GM10248 (cell line): ENCODE data around the gene TCF7L1.

Source experiments
- CTCF ChIA-PET: fragments of 300-600 bp; sonication (Branson Sonifier 250); formaldehyde crosslinking; extraction: SDS; loops from one replicate; lab custom pipeline; 2021; ENCODE audit warnings: antibody characterized with exemption; lab: Yijun Ruan, JAX
- POLR2A ChIA-PET: fragments of 350-650 bp; sonication (Branson Sonifier 250); formaldehyde crosslinking; extraction: SDS; loops from one replicate; lab custom pipeline; 2020; ENCODE audit warnings: antibody characterized with exemption; lab: Yijun Ruan, JAX
- DNase-seq: peaks from one replicate; pipeline ENCODE4 v3.0.0; 2012; ENCODE audit errors: extremely low spot score
- TF ChIP-seq, protein P1 (sequence below): IDR thresholded peaks from 2 replicates; pipeline ENCODE4 v1.5.1; 2012; ENCODE audit warnings: mild to moderate bottlenecking, low read depth; ENCODE audit errors: extremely low read depth, missing control alignments, control extremely low read depth

The TCF7L1 gene

DNA sequence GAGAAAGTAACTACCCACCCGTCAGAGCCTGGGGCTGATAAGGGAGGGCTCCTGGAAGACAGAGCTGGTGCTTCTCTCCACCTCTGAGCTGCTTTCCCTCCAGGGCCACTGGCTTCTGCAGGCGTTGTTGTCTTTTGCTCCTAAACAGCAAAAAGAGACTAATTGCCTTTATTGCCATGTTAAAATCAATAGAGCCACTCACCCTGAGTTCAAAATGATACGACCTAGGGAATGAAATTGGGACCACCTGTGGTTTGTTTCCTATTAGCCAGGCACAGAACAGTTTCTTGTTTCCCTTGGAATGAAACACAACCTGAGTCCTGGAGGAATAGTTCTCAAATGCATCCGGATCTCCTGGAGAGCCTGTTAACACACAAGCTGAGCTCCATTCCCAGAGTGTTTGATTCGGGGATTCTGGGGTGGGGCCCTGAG is 45.8 kb downstream of the TCF7L1 start:
- CTCF ChIA-PET, result interaction anchor here (1.3 kb wide), 1 partner anchor 122 kb away, joined by 3 read pairs; no protein-coding TSS in a partner anchor
- POLR2A ChIA-PET, result no interaction called here
- TF ChIP-seq, protein P1, sequence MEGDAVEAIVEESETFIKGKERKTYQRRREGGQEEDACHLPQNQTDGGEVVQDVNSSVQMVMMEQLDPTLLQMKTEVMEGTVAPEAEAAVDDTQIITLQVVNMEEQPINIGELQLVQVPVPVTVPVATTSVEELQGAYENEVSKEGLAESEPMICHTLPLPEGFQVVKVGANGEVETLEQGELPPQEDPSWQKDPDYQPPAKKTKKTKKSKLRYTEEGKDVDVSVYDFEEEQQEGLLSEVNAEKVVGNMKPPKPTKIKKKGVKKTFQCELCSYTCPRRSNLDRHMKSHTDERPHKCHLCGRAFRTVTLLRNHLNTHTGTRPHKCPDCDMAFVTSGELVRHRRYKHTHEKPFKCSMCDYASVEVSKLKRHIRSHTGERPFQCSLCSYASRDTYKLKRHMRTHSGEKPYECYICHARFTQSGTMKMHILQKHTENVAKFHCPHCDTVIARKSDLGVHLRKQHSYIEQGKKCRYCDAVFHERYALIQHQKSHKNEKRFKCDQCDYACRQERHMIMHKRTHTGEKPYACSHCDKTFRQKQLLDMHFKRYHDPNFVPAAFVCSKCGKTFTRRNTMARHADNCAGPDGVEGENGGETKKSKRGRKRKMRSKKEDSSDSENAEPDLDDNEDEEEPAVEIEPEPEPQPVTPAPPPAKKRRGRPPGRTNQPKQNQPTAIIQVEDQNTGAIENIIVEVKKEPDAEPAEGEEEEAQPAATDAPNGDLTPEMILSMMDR, result no peak
- DNase-seq, result no peak

DNA sequence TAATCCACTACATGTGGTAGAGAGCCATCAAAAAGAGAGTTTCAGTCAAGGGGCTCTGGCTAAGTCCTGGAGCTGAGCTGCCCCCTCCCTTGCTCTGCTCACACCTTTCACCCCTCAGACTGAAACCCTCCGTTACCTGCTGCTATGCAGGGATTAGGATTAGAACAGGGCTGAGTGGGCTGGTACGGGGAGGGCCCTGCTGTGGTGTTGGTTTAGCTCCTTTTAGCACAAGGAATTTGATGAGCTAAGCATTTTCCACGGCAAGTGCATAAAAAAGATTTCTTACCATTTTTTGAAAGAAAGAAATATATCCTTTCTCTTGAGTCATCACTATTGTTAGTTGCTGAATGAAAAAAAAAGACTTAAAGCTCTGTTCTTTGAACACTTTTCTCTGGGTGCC is 46.3 kb downstream of the TCF7L1 start:
- ChIA-PET CTCF (interaction anchor here (0.7 to 1.3 kb wide), 3 partner anchors 9 to 121 kb away, joined by 3 read pairs; no protein-coding TSS in a partner anchor), POLR2A (no interaction called here)
- DNase-seq, result no peak
- TF ChIP-seq, protein P1, result no peak

DNA sequence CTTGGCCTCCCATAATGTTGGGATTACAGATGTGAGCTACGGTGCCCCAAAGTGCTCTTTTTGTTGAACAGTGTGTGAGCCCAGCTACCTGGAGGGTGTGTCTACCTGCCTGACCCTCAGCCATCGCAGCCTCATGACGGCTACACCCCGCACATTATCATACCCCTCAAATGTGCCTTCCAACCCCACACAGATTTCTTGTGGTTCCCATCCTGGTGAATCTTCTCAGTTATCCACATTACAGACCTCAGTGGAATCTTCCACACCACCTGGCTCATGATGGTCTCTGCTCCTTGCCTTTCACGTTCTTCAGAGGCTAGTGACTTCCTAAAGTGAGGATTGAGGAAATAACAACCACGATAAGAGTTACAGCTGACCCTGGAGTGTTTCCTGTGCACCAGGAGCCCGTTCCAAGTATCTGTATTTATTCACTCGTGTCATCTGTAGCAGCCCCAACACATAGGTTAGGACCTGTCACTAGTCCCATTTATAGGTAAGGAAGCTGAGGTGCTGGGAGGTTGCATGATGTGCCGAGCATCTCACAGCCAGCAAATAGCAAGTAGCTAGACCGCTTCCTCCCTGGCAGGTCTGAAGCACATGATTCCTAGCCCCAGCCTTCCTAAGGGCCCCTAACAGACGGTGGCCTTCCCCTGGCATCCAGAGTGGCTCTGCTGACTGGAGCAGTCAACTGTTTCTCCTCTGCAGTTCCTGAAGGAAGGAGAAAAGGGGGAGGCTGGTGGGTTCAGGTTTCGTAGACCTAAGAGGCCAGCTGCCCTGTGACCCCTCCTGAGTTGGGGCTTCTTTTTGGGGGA is 47.3 kb downstream of the TCF7L1 start:
- TF ChIP-seq, protein P1, result no peak
- DNase-seq, result no peak
- POLR2A ChIA-PET, result no interaction called here
- CTCF ChIA-PET, result interaction anchor here (0.7 to 0.9 kb wide), 2 partner anchors 8 to 86 kb away, joined by 3 read pairs; no protein-coding TSS in a partner anchor

DNA sequence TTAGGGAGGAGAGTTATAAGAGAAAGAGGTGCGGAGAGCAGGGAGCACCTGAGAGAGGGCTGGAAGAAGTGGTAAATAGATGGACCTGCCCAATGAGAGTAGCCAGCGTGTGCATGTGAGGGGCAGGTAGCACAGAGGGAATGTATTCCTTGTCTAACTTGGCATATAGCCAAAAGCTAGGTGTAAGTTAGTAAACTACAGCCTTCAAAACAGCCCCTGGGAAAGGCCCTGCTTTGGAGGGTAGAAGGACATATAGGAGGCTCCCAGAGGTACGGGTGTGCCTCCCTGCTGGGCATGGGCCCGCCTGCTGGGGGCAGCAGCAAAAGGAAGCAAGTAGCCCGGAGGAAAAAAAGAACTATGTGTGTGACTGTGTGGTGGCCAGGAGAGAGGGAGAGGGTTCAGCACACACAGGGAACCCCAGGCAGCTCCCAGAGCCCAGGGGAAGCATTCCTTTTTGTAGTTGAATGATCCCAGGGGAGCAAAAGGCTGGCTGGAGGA is 48.0 kb downstream of the TCF7L1 start:
- ChIA-PET POLR2A (no interaction called here), CTCF (interaction anchor here (1.2 kb wide), 1 partner anchor 24 kb away, joined by 3 read pairs; no protein-coding TSS in a partner anchor)
- DNase-seq, result no peak
- TF ChIP-seq, protein P1, result no peak

DNA sequence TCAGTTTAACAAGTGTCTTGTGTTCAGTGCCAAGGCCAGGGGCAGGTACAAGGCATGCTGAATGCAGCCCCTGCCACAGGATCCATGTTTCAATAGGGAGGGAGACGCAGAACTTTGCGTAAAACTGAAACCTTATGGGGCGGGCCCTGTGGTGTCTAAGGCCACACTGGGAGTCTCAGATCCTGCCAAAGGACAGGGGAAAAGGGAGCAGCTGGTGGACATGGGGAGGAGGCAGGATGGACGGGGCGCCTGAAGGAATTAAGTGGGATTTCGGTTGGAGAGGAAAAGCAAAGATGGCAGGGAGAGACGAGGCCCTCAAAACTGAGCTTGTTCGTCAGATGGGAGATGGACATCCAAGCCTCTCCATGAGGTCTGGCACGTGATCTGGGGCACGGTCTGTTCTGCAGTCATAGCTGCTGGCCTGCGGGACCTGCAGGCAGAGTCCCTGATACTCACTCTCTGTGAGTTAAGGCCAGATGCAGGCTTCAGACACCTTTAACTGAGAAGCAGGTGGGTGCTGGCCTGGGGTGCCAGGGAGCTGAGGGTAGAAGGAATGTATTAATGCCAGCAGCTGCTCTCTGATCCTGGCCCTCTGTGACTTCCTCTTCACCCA is 48.8 kb downstream of the TCF7L1 start:
- DNase-seq, result no peak
- TF ChIP-seq, protein P1, result no peak
- ChIA-PET POLR2A (no interaction called here), CTCF (interaction anchor here (1.2 to 1.4 kb wide), 2 partner anchors 11 to 24 kb away, joined by 3 to 4 read pairs; no protein-coding TSS in a partner anchor)

DNA sequence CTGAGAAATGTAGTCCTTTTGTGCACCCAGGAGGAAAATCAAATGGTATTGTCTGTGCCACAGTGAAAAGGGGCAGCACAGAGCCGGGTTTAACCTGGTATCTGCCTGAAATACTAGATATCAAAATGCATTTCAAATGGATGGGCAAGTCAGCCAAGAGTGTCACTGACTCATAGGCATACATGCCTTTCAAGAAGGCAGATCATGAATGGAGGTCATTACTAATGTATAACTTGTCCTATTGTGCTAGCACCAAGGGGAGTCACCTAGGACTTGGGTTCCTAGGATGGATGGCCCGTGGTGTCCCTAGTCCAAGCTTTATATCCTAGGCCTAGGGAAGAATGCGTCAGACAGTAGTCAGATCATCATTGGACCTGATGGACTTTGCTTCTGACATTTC is 49.9 kb downstream of the TCF7L1 start:
- DNase-seq, result no peak
- CTCF ChIA-PET, result interaction anchor here (1.4 to 1.7 kb wide), 2 partner anchors 9 to 12 kb away, joined by 3 to 4 read pairs; no protein-coding TSS in a partner anchor
- TF ChIP-seq, protein P1, result no peak
- POLR2A ChIA-PET, result no interaction called here
